AG09309 (cell line): ENCODE results near the gene DENND2D.

Source experiments
- DNase-seq: peaks from one replicate; pipeline ENCODE4 v3.0.0-alpha.2; 2010; ENCODE audit warnings: low read depth
- H3K4me3 ChIP-seq: 2 replicates; pipeline ENCODE4 v1.5.1; 2011; ENCODE audit warnings: mild to moderate bottlenecking, low read depth, low read length, moderate library complexity; ENCODE audit not compliant: control insufficient read depth
- CTCF ChIP-seq: IDR thresholded peaks from 2 replicates; pipeline ENCODE4 v1.5.1; 2011; ENCODE audit warnings: mild to moderate bottlenecking, low read depth, low read length, inconsistent platforms; ENCODE audit not compliant: insufficient read depth, control insufficient read depth; ENCODE audit errors: missing control alignments

The DENND2D gene

GRCh38 chr1:111236806-111237205, 36.4 kb upstream of the DENND2D start:
- DNase-seq, result no peak
- H3K4me3 ChIP-seq, result no peak overlapping the region
- TF ChIP-seq CTCF, result no peak

GRCh38 chr1:111236379-111236778, 35.9 kb upstream of the DENND2D start:
- H3K4me3 ChIP-seq, result no peak overlapping the region
- no peak for TF ChIP-seq CTCF
- DNase-seq, result no peak

GRCh38 chr1:111234866-111235265, 34.4 kb upstream of the DENND2D start:
- TF ChIP-seq CTCF, result no peak
- DNase-seq, result peak; percentile 39
- H3K4me3 ChIP-seq, result no peak overlapping the region

GRCh38 chr1:111234258-111234657, 33.8 kb upstream of the DENND2D start:
- no peak for DNase-seq
- TF ChIP-seq CTCF, result no peak
- no peak overlapping the region for H3K4me3 ChIP-seq

- no peak for DNase-seq
- H3K4me3 ChIP-seq, result no peak overlapping the region
- TF ChIP-seq CTCF, result no peak
Observed at GRCh38 chr1:111232134-111232533, 31.7 kb upstream of the DENND2D start.

GRCh38 chr1:111228748-111229126, 28.3 kb upstream of the DENND2D start:
- no peak for DNase-seq
- no peak for TF ChIP-seq CTCF
- no peak overlapping the region for H3K4me3 ChIP-seq
